MM.1S (cell line): Measurements from ENCODE around the gene SRRD.
A peak's percentile ranks its signal among the peaks of the same experiment; 100 is the strongest.

Source experiments
- DNase-seq: peaks from one replicate; pipeline ENCODE4 v3.0.0-alpha.2; 2015
- H2AFZ ChIP-seq: fragments of 300-600 bp; sonication (generic); 2 replicates; pipeline ENCODE4 v1.6.0; 2016; ENCODE audit warnings: antibody characterized with exemption, low read length
- H3F3A ChIP-seq: fragments of 300-600 bp; sonication (generic); 2 replicates; pipeline ENCODE4 v1.6.1; 2016; ENCODE audit warnings: mild to moderate bottlenecking, antibody characterized with exemption, low read length, moderate library complexity, mixed read lengths; ENCODE audit not compliant: insufficient read depth
- H3K27ac ChIP-seq: fragments of 300-600 bp; sonication (generic); 2 replicates; pipeline ENCODE4 v1.5.1; 2016; ENCODE audit warnings: mild to moderate bottlenecking, low read length
- H3K27me3 ChIP-seq: fragments of 300-600 bp; sonication (generic); replicated peaks from 2 replicates; pipeline ENCODE4 v1.6.0; 2016; ENCODE audit warnings: low read length; ENCODE audit not compliant: insufficient read depth
- H3K36me3 ChIP-seq: fragments of 300-600 bp; sonication (generic); replicated peaks from 2 replicates; pipeline ENCODE4 v1.6.1; 2016; ENCODE audit warnings: mild to moderate bottlenecking, low read length, mixed read lengths; ENCODE audit not compliant: insufficient read depth
- H3K4me1 ChIP-seq: fragments of 300-600 bp; sonication (generic); 2 replicates; pipeline ENCODE4 v1.6.1; 2016; ENCODE audit warnings: low read length, mixed read lengths
- H3K4me2 ChIP-seq: fragments of 300-600 bp; sonication (generic); 2 replicates; pipeline ENCODE4 v1.6.0; 2016; ENCODE audit warnings: low read depth, low read length
- H3K4me3 ChIP-seq: fragments of 300-600 bp; sonication (generic); 2 replicates; pipeline ENCODE4 v1.5.1; 2016; ENCODE audit warnings: low read length, mixed read lengths
- H3K79me2 ChIP-seq: fragments of 300-600 bp; sonication (generic); 2 replicates; pipeline ENCODE4 v1.6.1; 2016; ENCODE audit warnings: mixed run types, low read length, mixed read lengths
- H3K9ac ChIP-seq: fragments of 300-600 bp; sonication (generic); 2 replicates; pipeline ENCODE4 v1.6.1; 2016; ENCODE audit warnings: low read length, mixed read lengths
- H3K9me2 ChIP-seq: fragments of 300-600 bp; sonication (generic); replicated peaks from 2 replicates; pipeline ENCODE4 v1.6.1; 2016; ENCODE audit warnings: mild to moderate bottlenecking, low read length, mixed read lengths; ENCODE audit not compliant: insufficient read depth
- H3K9me3 ChIP-seq: fragments of 300-600 bp; sonication (generic); replicated peaks from 2 replicates; pipeline ENCODE4 v1.6.1; 2016; ENCODE audit warnings: mild to moderate bottlenecking, low read length, mixed read lengths; ENCODE audit not compliant: insufficient read depth
- H4K20me1 ChIP-seq: fragments of 300-600 bp; sonication (generic); 2 replicates; pipeline ENCODE4 v1.6.1; 2016; ENCODE audit warnings: mild to moderate bottlenecking, low read length, moderate library complexity, mixed read lengths; ENCODE audit not compliant: insufficient read depth
- EZH2 ChIP-seq: fragments of 300-600 bp; sonication (generic); optimal IDR thresholded peaks from 2 replicates; pipeline ENCODE3; 2017; ENCODE audit warnings: low read depth, mild to moderate bottlenecking, antibody characterized with exemption, low read length, mixed read lengths
- EZH2phosphoT487 ChIP-seq: fragments of 300-600 bp; sonication (generic); IDR thresholded peaks from 2 replicates; pipeline ENCODE4 v1.6.1; 2018; ENCODE audit warnings: antibody characterized with exemption, low read length
- TF ChIP-seq, protein P1 (sequence below): fragments of 300-600 bp; sonication (generic); IDR thresholded peaks from 2 replicates; pipeline ENCODE4 v1.5.1; 2016; ENCODE audit warnings: antibody characterized with exemption, low read length, mixed read lengths

SRRD gene

DNA sequence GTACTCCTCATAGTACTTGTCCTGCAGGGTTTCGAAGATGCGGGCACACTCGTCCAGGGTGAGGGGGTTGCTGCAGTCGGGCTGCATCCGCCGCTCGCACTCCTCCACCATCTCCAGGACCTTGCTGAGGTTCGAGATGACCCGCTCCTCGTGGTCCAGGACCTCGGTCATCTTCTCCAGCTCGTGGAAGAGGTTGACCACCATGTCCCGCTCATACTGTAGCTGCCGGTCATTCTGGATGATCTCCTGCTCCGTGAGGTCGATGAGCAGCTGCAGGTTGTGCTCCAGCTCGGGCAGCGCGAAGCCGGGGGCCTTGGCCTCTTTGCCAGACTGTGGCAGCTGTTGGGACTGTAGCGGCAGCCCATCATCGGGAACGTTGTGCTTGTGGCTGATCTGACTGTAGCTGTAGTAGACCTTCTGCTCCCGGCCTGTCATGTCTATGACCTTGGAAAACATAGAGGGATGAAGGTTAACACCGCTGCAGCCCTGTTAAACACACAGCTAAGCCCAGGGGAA, 15.6 kb downstream of the SRRD start:
- Histone ChIP-seq H3K4me3 (no peak overlapping the region), H3K27me3 (no peaks in the 10 kb centered on the region), H2AFZ (no peak overlapping the region), H3K9me2 (no peaks in the 10 kb centered on the region), H4K20me1 (no peaks in the 10 kb centered on the region), H3K79me2 (peaks cover 51% of the 10 kb centered on the region), H3K4me2 (no peak overlapping the region), H3F3A (peaks cover 34% of the 10 kb centered on the region), H3K9ac (no peak overlapping the region), H3K9me3 (no peaks in the 10 kb centered on the region), H3K27ac (no peak overlapping the region), H3K36me3 (peaks cover 18% of the 10 kb centered on the region), H3K4me1 (peaks cover 37% of the 10 kb centered on the region)
- no peak for DNase-seq
- TF ChIP-seq EZH2phosphoT487 (no peak), EZH2 (no peak)
- TF ChIP-seq, protein P1, sequence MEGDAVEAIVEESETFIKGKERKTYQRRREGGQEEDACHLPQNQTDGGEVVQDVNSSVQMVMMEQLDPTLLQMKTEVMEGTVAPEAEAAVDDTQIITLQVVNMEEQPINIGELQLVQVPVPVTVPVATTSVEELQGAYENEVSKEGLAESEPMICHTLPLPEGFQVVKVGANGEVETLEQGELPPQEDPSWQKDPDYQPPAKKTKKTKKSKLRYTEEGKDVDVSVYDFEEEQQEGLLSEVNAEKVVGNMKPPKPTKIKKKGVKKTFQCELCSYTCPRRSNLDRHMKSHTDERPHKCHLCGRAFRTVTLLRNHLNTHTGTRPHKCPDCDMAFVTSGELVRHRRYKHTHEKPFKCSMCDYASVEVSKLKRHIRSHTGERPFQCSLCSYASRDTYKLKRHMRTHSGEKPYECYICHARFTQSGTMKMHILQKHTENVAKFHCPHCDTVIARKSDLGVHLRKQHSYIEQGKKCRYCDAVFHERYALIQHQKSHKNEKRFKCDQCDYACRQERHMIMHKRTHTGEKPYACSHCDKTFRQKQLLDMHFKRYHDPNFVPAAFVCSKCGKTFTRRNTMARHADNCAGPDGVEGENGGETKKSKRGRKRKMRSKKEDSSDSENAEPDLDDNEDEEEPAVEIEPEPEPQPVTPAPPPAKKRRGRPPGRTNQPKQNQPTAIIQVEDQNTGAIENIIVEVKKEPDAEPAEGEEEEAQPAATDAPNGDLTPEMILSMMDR: no peak

DNA sequence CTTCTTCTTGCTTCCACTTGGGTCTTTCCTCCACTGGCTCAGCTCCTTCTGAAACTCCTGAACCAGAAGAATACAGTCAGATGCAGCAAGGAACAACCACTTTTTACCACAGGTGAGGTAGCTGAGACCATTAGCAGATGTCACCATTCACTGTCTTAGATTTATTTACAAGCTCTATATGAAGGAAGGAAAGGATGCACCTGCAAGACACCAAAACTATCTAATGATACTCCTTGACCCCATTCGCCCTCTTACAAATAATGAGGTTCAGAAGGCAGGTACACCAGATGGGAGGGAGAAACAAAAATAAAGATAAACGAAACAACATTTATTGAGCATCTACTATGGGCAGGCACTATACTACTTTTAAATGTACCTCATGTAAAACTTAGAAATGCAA, 18.3 kb downstream of the SRRD start:
- H3F3A ChIP-seq: peaks cover 38% of the 10 kb centered on the region
- no peaks in the 10 kb centered on the region for H4K20me1 ChIP-seq
- H3K79me2 ChIP-seq: peaks cover 46% of the 10 kb centered on the region
- peaks cover 8% of the 10 kb centered on the region for H3K36me3 ChIP-seq
- no peaks in the 10 kb centered on the region for H3K27me3 ChIP-seq
- H3K4me3 ChIP-seq: peak overlapping the region; percentile 38; the same call in 1 of the 2 replicates
- H3K9me2 ChIP-seq: no peaks in the 10 kb centered on the region
- peak; percentile 90 for DNase-seq
- TF ChIP-seq EZH2: no peak
- TF ChIP-seq EZH2phosphoT487: no peak
- TF ChIP-seq, protein P1: no peak
- H3K27ac ChIP-seq: peak overlapping the region; percentile 97
- H2AFZ ChIP-seq: no peak overlapping the region
- peaks cover 41% of the 10 kb centered on the region for H3K4me1 ChIP-seq
- H3K9me3 ChIP-seq: no peaks in the 10 kb centered on the region
- H3K9ac ChIP-seq: peak overlapping the region; percentile 58
- peak overlapping the region; percentile 78 for H3K4me2 ChIP-seq

DNA sequence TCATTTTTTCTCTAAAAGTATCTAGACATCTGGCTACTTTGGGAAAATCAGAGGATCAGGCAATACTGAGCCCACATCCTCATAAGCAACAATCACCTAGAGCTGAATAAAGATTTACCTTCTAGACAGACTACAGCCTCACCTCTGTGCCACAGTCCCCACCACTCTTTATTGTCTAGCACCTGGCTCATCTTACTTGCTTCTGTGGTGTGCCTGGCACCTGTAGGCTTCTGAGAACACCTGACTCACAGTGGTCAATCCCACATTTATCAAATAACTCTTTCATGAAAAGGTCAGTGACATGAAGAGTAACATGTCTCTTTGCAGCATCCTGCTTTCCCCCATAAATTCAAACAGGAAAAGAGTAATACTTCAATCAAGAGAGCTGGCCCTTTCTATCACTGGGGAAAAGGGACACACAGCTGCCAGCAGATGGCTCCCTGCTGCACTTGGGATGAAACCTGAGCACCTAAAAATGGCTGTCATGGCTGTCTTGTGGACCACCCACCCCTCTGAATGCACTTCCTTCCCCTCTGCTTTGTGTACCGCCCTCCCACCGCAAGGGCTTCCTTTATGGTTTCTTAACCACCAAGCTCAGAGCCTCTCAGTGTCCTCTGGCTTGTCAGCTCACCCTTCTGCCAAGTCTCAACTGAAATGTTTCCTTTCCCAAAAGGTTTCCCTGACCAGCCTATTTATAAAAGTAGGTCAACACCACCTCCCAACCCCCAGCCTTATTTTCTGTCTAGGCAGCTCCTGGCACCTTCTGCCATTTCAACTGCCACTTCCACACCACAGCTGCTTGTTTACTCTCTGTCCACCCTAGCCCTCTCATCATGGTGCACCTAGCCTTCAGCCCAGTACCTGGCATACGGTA, 19.2 kb downstream of the SRRD start:
- peaks cover 10% of the 10 kb centered on the region for H3K36me3 ChIP-seq

More for the DNA sequence above, 19.2 kb downstream of the SRRD start:
- peaks cover 38% of the 10 kb centered on the region for H3F3A ChIP-seq
- peaks cover 41% of the 10 kb centered on the region for H3K4me1 ChIP-seq
- peak; percentile 92 for DNase-seq
- no peaks in the 10 kb centered on the region for H3K9me2 ChIP-seq
- TF ChIP-seq EZH2phosphoT487 (no peak), EZH2 (no peak)
- TF ChIP-seq, protein P1: peak; percentile 69
- no peaks in the 10 kb centered on the region for H3K27me3 ChIP-seq
- peaks cover 46% of the 10 kb centered on the region for H3K79me2 ChIP-seq
- H3K4me2 ChIP-seq: peak overlapping the region; percentile 78
- no peaks in the 10 kb centered on the region for H3K9me3 ChIP-seq
- H4K20me1 ChIP-seq: no peaks in the 10 kb centered on the region
- peak overlapping the region; percentile 97 for H3K27ac ChIP-seq
- 0 out of 2 replicates have a peak overlapping the region, but pooled peaks have one; percentile 3 for H2AFZ ChIP-seq
- peak overlapping the region; percentile 24 for H3K4me3 ChIP-seq
- H3K9ac ChIP-seq: peak overlapping the region; percentile 54
